Ishikawa (cell line): ENCODE results near the gene NUP37.

Experiments used
- FOXM1 ChIP-seq: IDR thresholded peaks from 2 replicates; pipeline ENCODE4 v1.6.1; 2012; ENCODE audit warnings: low read depth, borderline replicate concordance
- NFIC ChIP-seq: IDR thresholded peaks from 2 replicates; pipeline ENCODE4 v1.6.1; 2012
- TAF1 ChIP-seq: IDR thresholded peaks from 2 replicates; pipeline ENCODE4 v1.6.1; 2012; ENCODE audit warnings: low read depth, mild to moderate bottlenecking
- TF ChIP-seq, protein P1 (sequence below): IDR thresholded peaks from 2 replicates; pipeline ENCODE4 v1.6.1; 2012; ENCODE audit warnings: low read depth, mild to moderate bottlenecking
- TF ChIP-seq, protein P2 (sequence below): IDR thresholded peaks from 2 replicates; pipeline ENCODE4 v1.6.1; 2012
- TF ChIP-seq, protein P3 (sequence below): IDR thresholded peaks from 2 replicates; pipeline ENCODE4 v1.6.1; 2012

DNA sequence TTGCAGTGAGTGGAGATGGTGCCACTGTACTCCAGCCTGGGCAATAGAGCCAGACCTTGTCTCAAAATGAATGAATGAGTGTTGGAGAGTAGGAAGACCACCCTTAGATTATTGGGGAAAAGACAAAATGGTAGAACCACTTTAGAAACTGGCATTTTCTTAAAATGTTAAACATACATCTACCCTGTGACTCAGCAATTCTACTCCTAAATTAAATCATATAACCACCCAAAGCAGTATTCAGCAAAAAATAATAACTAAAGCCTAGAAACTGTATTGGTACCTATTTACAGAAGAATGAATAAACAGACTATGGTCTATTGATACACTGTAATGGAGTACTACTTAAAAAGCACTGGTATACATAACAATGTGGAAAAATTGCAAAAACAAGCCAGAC, 9.1 kb downstream of the NUP37 start:
- no peak for TF ChIP-seq TAF1
- TF ChIP-seq, protein P1, sequence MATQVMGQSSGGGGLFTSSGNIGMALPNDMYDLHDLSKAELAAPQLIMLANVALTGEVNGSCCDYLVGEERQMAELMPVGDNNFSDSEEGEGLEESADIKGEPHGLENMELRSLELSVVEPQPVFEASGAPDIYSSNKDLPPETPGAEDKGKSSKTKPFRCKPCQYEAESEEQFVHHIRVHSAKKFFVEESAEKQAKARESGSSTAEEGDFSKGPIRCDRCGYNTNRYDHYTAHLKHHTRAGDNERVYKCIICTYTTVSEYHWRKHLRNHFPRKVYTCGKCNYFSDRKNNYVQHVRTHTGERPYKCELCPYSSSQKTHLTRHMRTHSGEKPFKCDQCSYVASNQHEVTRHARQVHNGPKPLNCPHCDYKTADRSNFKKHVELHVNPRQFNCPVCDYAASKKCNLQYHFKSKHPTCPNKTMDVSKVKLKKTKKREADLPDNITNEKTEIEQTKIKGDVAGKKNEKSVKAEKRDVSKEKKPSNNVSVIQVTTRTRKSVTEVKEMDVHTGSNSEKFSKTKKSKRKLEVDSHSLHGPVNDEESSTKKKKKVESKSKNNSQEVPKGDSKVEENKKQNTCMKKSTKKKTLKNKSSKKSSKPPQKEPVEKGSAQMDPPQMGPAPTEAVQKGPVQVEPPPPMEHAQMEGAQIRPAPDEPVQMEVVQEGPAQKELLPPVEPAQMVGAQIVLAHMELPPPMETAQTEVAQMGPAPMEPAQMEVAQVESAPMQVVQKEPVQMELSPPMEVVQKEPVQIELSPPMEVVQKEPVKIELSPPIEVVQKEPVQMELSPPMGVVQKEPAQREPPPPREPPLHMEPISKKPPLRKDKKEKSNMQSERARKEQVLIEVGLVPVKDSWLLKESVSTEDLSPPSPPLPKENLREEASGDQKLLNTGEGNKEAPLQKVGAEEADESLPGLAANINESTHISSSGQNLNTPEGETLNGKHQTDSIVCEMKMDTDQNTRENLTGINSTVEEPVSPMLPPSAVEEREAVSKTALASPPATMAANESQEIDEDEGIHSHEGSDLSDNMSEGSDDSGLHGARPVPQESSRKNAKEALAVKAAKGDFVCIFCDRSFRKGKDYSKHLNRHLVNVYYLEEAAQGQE: no peak
- TF ChIP-seq, protein P2, sequence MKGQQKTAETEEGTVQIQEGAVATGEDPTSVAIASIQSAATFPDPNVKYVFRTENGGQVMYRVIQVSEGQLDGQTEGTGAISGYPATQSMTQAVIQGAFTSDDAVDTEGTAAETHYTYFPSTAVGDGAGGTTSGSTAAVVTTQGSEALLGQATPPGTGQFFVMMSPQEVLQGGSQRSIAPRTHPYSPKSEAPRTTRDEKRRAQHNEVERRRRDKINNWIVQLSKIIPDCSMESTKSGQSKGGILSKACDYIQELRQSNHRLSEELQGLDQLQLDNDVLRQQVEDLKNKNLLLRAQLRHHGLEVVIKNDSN: no peak
- TF ChIP-seq, protein P3, sequence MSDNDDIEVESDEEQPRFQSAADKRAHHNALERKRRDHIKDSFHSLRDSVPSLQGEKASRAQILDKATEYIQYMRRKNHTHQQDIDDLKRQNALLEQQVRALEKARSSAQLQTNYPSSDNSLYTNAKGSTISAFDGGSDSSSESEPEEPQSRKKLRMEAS: no peak
- TF ChIP-seq NFIC: no peak
- no peak for TF ChIP-seq FOXM1
